Measurements from ENCODE around the gene SNX27.

DNA sequence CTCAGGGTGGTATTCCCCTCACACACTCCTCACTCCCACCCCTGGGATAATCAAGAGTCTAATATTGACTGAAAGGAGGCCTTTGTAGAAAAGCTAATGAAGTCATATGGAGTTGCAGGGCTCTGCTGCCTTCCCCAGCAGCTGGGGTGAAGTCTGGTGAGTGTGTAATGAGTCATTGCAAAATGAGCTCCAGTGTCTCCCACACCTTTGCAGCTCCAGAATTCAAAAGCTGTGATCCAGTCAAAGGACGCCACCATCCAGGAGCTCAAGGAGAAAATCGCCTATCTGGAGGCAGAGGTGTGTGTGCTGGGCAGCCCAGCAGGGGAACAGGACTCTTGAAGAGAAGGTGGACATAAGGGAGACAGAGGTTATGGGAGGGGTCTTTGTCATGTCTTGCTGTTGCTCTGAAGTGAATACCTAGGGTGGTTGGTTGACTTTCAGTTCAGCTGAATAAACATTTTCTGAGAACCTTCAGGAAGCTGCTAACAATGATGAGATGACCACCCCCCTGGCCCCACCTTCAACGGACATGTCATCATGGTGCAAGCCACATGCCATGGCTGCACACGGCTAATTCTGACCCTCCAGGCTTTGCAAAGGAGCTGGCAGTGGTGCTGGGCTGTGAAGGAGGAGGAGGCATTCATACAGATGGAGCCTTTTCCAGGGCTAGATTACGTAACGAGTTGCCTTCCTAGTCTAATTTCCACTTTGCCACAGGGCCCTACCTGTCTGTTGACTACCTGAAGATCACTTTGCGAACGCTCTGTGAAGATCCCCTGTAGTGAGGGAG lies 32.2 kb upstream of the SNX27 start:
- TF ChIP-seq ZNF384 (IDR thresholded peaks at IDR 0.05) (no peak), FOXK2 (IDR thresholded peaks at IDR 0.05) (no peak), SUZ12 (IDR thresholded peaks at IDR 0.05) (no peak), FOXA1 (IDR thresholded peaks at IDR 0.05) (no peak), PKNOX1 (IDR thresholded peaks at IDR 0.05) (no peak)
